Glomerular visceral epithelial cell (primary cell): ENCODE data around the gene PSME1.

Source experiments
- DNase-seq: peaks from one replicate; pipeline ENCODE4 v3.0.0-alpha.2; 2016; ENCODE audit errors: extremely low spot score

Gene PSME1

GRCh38 chr14:24146978-24147760 lies 11.2 kb downstream of the PSME1 start, which contains the start of gene RNF31:
RNF31 (plus strand) TSS chr14:24147498; CDS start chr14:24147699, 201 bp downstream.
- peak; percentile 98 for DNase-seq

GRCh38 chr14:24147761-24148428 lies 11.9 kb downstream of the PSME1 start:
- DNase-seq: no peak

- no peak for DNase-seq
Measured at GRCh38 chr14:24149302-24149969, 13.4 kb downstream of the PSME1 start.

- DNase-seq: no peak
Measured at GRCh38 chr14:24150061-24150460, 14.1 kb downstream of the PSME1 start.

GRCh38 chr14:24150567-24150966 lies 14.6 kb downstream of the PSME1 start:
- no peak for DNase-seq

DNA sequence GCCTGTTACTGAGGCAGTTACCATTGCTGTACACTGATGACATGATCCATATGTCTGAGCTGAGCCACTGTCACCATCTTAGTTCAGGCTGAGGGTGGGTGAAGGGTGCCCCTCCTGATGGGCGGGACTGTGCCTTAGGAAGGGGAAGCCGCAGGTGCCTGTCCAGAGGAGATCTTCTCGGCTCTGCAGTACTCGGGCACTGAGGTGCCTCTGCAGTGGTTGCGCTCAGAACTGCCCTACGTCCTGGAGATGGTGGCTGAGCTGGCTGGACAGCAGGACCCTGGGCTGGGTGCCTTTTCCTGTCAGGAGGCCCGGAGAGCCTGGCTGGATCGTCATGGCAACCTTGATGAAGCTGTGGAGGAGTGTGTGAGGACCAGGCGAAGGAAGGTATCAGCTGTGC lies 15.0 kb downstream of the PSME1 start:
- DNase-seq: no peak

DNA sequence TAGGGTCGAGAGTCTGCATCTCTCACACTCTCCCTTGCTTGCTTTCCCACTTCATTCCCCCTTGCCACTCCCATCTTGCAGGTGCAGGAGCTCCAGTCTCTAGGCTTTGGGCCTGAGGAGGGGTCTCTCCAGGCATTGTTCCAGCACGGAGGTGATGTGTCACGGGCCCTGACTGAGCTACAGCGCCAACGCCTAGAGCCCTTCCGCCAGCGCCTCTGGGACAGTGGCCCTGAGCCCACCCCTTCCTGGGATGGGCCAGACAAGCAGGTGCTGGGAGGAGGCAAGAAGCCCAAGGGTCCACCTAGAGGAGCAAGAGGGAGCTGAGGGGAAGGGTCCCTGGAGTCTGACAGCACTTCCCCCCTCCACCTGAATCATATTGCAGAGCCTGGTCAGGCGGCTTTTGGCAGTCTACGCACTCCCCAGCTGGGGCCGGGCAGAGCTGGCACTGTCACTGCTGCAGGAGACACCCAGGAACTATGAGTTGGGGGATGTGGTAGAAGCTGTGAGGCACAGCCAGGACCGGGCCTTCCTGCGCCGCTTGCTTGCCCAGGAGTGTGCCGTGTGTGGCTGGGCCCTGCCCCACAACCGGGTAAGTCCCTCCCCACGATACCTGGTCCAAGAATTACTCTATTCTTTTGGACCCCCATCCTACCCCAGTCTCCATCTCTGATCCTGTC lies 15.5 kb downstream of the PSME1 start:
- DNase-seq: no peak

- no peak for DNase-seq
Measured at GRCh38 chr14:24155100-24155499, 19.1 kb downstream of the PSME1 start.

- DNase-seq: no peak
Measured at GRCh38 chr14:24156840-24157239, 20.8 kb downstream of the PSME1 start.

DNA sequence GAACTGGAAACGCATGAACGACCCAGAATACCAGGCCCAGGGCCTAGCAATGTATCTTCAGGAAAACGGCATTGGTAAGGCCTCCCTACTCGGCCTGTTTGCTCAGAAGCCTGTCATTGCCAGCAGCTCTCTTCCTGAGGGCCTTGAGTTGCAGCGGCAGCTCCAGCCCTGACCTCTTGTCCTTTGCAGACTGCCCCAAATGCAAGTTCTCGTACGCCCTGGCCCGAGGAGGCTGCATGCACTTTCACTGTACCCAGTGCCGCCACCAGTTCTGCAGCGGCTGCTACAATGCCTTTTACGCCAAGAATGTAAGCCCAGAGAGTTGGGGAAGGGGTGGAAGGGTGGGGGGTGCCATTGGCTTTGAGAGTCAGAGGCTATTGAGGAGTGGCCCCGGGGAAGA lies 21.3 kb downstream of the PSME1 start:
- DNase-seq: no peak

GRCh38 chr14:24159777-24160498 lies 23.9 kb downstream of the PSME1 start:
- no peak for DNase-seq

- DNase-seq: no peak
Measured at GRCh38 chr14:24160499-24160849, 24.5 kb downstream of the PSME1 start.

DNA sequence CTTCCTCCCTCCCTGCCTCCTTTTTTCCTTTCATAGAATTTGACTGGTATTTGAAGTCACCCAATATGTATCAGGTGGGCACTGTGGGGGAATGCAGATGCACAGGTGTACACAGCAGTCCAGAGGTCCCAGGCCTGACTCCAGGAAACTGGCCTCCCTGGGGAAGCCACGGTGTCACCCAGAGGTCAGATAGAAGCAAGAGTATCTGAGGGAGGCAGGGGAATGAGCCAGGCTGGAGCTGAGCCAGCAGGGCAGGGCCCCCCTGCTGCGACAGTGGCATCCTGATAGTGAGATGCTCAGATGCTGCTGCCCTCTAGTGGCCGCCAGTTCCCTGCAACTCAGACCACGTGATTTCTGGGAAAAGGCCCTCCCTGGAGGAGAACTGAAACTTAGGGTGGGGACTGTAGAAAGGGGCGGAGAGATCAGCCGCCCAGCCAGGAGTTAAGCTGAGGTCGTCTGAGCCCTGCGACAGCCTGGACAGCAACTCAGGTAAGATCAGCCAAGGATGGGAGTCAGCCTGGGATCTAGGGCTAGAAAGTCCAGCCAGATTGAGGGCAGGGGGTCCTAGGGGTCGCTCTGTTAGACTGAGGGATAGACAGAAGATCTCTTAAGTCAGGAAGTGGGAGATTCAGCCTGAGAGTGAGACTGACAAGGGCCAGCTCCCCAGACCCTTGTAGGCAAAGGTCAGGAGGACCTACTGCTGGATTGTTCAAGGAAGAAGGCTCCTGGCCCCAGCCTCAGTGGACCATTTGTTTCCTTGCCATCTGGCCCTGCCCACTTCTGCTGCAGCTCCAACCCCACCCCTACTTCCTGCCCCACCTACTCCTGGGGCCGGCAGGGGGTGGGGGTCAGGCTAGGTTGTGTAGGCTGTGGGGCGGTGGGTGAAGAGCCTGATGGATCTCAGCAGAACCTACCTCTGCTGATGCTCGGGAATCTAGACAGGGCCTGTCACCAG lies 25.1 kb downstream of the PSME1 start, which contains the start of gene IRF9:
TSS of gene IRF9 (plus strand) at position 416 of the 955 bp plus-strand sequence. CDS start 880 bp downstream, outside the sequence.
- peak; percentile 99 for DNase-seq

DNA sequence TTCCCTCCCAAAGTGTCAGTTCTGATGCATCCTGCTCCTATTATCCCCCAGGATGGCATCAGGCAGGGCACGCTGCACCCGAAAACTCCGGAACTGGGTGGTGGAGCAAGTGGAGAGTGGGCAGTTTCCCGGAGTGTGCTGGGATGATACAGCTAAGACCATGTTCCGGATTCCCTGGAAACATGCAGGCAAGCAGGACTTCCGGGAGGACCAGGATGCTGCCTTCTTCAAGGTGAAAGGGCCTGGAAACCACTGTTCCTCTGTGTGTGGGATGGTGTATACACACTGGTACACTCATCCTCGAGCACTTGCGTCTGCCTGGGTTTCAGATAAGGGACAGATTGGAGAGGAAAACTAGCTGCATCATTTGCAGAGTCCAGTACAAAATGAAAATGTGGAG lies 26.1 kb downstream of the PSME1 start:
- DNase-seq: no peak

DNA sequence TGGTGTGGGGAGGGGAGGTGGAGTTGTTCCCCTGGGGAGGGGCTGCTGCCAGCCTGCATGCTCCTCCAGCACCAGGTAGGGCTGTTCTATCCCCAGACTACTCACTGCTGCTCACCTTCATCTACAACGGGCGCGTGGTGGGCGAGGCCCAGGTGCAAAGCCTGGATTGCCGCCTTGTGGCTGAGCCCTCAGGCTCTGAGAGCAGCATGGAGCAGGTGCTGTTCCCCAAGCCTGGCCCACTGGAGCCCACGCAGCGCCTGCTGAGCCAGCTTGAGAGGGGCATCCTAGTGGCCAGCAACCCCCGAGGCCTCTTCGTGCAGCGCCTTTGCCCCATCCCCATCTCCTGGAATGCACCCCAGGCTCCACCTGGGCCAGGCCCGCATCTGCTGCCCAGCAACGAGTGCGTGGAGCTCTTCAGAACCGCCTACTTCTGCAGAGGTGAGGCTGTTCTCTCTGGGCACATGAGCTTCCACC lies 28.6 kb downstream of the PSME1 start:
- DNase-seq: no peak

- no peak for DNase-seq
Measured at GRCh38 chr14:24165785-24166184, 29.8 kb downstream of the PSME1 start.

- no peak for DNase-seq
Measured at GRCh38 chr14:24167469-24168114, 31.6 kb downstream of the PSME1 start.

- no peak for DNase-seq
Measured at GRCh38 chr14:24171422-24172260, 35.6 kb downstream of the PSME1 start, which contains the start of gene REC8. REC8 (plus strand) TSS chr14:24172080; CDS start chr14:24172553, 473 bp downstream.
